Thyroid gland (tissue), 4 donors: Measurements from ENCODE around the gene GNG7.

Source experiments
- POLR2A ChIP-seq, 2 donors: fragments of 450-650 bp; IDR thresholded peaks; one replicate each; pipeline ENCODE4 v1.6.1; 2017; ENCODE audit warnings: antibody characterized with exemption in 2 of 2, mild to moderate bottlenecking in 2 of 2, moderate library complexity in 1 of 2
- TF ChIP-seq, protein P1 (sequence below), 6 experiments: fragments of 200-600 bp in 3 of 6; fragments of 450-650 bp in 3 of 6; sonication (generic) in 3 of 6; IDR thresholded peaks; one replicate each; pipeline ENCODE4 v1.5.1; 2016 to 2019; ENCODE audit warnings: antibody characterized with exemption in 6 of 6, mild to moderate bottlenecking in 2 of 6, inconsistent platforms in 1 of 6, moderate library complexity in 1 of 6

DNA sequence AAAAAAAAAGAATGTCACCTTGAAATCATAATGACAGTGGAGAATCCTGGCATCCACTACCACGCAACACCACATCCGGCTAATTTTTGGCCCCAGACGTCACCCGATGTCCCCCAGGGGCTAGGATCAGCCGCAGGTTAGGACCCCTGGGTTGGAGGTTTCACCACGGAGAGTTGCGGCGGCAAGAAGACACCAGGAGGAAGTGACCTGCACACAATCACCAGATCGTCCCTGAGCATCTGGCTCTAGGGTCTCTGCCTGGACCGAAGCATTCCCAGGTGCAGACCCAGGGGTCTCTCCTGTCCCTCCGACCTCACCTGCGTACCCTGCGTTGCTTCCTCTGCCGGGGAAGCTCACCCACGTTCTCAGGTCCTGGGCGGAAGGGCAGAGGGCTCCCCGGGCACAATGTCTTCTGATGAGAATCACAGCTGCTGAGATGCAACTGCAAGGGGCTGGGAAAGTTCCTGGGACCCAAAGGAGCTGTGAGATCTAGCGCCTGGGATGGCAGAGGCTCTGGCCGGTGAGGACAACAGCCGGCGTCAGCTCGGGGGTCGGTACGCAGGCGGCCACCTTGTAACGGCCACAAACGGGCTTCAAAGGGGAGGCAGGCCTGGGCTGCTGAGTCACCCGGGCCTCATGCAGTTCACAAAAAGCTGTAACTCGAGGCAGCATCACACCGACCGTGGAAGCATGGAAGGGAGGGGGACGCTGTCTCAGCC lies 115.3 kb downstream of the GNG7 start:
- TF ChIP-seq, protein P1, sequence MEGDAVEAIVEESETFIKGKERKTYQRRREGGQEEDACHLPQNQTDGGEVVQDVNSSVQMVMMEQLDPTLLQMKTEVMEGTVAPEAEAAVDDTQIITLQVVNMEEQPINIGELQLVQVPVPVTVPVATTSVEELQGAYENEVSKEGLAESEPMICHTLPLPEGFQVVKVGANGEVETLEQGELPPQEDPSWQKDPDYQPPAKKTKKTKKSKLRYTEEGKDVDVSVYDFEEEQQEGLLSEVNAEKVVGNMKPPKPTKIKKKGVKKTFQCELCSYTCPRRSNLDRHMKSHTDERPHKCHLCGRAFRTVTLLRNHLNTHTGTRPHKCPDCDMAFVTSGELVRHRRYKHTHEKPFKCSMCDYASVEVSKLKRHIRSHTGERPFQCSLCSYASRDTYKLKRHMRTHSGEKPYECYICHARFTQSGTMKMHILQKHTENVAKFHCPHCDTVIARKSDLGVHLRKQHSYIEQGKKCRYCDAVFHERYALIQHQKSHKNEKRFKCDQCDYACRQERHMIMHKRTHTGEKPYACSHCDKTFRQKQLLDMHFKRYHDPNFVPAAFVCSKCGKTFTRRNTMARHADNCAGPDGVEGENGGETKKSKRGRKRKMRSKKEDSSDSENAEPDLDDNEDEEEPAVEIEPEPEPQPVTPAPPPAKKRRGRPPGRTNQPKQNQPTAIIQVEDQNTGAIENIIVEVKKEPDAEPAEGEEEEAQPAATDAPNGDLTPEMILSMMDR (IDR thresholded peaks at IDR 0.05) = no peak
- TF ChIP-seq POLR2A (IDR thresholded peaks at IDR 0.05) = no peak
